Peyer's patch (tissue), 4 donors: ENCODE results near the gene WASL. TPM values are rescaled to one million over a fixed set of nuclear protein-coding genes. Genes with fewer than 3 reads are reported as not detected.
A peak's percentile ranks its signal among the peaks of the same experiment; 100 is the strongest.

Source experiments
- DNase-seq, 3 donors: peaks; one replicate each; pipeline ENCODE4 v3.0.0-alpha.2; 2017 to 2019
- H3K27ac ChIP-seq, 4 donors: fragments of 200-600 bp; sonication (generic); one replicate each; pipeline ENCODE4 v1.5.1; 2016 to 2019
- H3K27me3 ChIP-seq, 2 donors: fragments of 200-600 bp; sonication (generic); one replicate each; pipeline ENCODE4 v1.5.1; 2019
- H3K36me3 ChIP-seq, 3 donors: fragments of 200-600 bp; sonication (generic); one replicate each; pipeline ENCODE4 v1.5.1; 2016 to 2019
- H3K4me1 ChIP-seq, 4 donors: fragments of 200-600 bp; sonication (generic); one replicate each; pipeline ENCODE4 v1.5.1; 2016 to 2019
- H3K4me3 ChIP-seq, 4 donors: fragments of 200-600 bp; sonication (generic); 1 replicate in 3 of 4; 2 replicates in 1 of 4; pipeline ENCODE4 v1.5.1; 2016 to 2019; ENCODE audit warnings: mild to moderate bottlenecking in 1 of 4
- H3K9me3 ChIP-seq, 4 donors: fragments of 200-600 bp; sonication (generic); one replicate each; pipeline ENCODE4 v1.5.1; 2016 to 2019; ENCODE audit warnings: mild to moderate bottlenecking in 1 of 4
- POLR2A ChIP-seq, 2 donors: fragments of 450-650 bp; IDR thresholded peaks; one replicate each; pipeline ENCODE4 v1.5.1; 2017; ENCODE audit warnings: antibody characterized with exemption in 2 of 2, mild to moderate bottlenecking in 2 of 2, moderate library complexity in 2 of 2
- total RNA-seq, 4 donors: library from RNA; depleted of rRNA; stranded (reverse); fragments of >200 nt; gene quantifications; one replicate each; pipeline ENCODE4 v1.1.0, GENCODE V29; 2016
- TF ChIP-seq, protein P1 (sequence below), 6 experiments: fragments of 450-650 bp in 4 of 6; fragments of 200-600 bp in 2 of 6; sonication (generic) in 1 of 6; IDR thresholded peaks; one replicate each; pipeline ENCODE4 v1.5.1; 2017 to 2019; ENCODE audit warnings: antibody characterized with exemption in 6 of 6, mild to moderate bottlenecking in 3 of 6, moderate library complexity in 1 of 6

WASL gene
- total RNA-seq, 4 donors from 2014 or later: 33.8 to 60.2 (median 51.5) TPM

- H3K4me3 ChIP-seq: peak overlapping the region; percentile 73 to 92 (median 80)
- H3K36me3 ChIP-seq: no peaks in the 10 kb centered on the region
- no peak for TF ChIP-seq POLR2A (IDR thresholded peaks at IDR 0.05)
- TF ChIP-seq, protein P1, sequence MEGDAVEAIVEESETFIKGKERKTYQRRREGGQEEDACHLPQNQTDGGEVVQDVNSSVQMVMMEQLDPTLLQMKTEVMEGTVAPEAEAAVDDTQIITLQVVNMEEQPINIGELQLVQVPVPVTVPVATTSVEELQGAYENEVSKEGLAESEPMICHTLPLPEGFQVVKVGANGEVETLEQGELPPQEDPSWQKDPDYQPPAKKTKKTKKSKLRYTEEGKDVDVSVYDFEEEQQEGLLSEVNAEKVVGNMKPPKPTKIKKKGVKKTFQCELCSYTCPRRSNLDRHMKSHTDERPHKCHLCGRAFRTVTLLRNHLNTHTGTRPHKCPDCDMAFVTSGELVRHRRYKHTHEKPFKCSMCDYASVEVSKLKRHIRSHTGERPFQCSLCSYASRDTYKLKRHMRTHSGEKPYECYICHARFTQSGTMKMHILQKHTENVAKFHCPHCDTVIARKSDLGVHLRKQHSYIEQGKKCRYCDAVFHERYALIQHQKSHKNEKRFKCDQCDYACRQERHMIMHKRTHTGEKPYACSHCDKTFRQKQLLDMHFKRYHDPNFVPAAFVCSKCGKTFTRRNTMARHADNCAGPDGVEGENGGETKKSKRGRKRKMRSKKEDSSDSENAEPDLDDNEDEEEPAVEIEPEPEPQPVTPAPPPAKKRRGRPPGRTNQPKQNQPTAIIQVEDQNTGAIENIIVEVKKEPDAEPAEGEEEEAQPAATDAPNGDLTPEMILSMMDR (IDR thresholded peaks at IDR 0.05): peak in 2 of 6 experiments; percentile 13 to 17
- no peaks in the 10 kb centered on the region for H3K27me3 ChIP-seq
- DNase-seq: peak; percentile 44 to 79 (median 71)
- peak overlapping the region; percentile 90 to 99 (median 96) for H3K27ac ChIP-seq
- H3K9me3 ChIP-seq: no peaks in the 10 kb centered on the region
- H3K4me1 ChIP-seq: peaks cover 0 to 43% (median 14%) of the 10 kb centered on the region in 4 donors
These were observed 551 bp downstream of the WASL start for GRCh38 chr7:123748171-123748733.

DNA sequence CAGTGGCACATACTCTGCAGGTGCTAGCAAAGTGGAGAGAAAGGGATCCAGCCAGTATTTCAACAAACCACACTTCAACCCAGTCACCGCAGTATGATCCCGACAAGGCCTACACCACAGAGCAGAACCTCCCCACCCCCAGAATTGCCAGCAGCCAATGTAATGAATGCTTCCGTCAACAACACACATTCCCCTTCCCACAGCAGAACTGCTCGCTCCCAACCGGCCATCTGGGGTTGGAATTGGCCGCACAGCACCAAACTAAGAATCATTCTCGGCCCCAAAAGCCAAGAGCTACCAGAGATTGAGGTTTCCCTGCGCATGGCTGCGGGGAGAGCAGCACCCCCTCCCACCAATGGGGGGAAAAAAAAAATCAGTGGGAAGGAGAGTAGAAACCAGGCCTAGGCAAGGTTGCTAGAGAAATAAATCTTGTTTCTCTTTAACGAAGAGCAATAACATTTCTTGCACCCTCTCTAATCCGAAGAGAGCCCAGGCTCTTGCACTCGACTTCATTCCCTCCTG lies 1.1 kb downstream of the WASL start:
- Histone ChIP-seq H3K27ac (peak overlapping the region; percentile 90 to 99 (median 96)), H3K4me1 (peaks cover 0 to 45% (median 14%) of the 10 kb centered on the region in 4 donors), H3K4me3 (peak overlapping the region; percentile 73 to 92 (median 80)), H3K9me3 (no peaks in the 10 kb centered on the region), H3K27me3 (no peaks in the 10 kb centered on the region), H3K36me3 (no peaks in the 10 kb centered on the region)
- peak; percentile 32 to 64 (median 62) for DNase-seq
- TF ChIP-seq, protein P1 (IDR thresholded peaks at IDR 0.05): no peak
- TF ChIP-seq POLR2A (IDR thresholded peaks at IDR 0.05): peak in 1 of 2 donors; percentile 25

GRCh38 chr7:123746931-123747488 lies 1.8 kb downstream of the WASL start:
- H3K4me1 ChIP-seq: peaks cover 0 to 45% (median 14%) of the 10 kb centered on the region in 4 donors
- peak overlapping the region in 3 of 4 donors; percentile 96 to 99 (median 97) for H3K27ac ChIP-seq
- H3K36me3 ChIP-seq: no peaks in the 10 kb centered on the region
- peak in 1 of 2 donors; percentile 4 for TF ChIP-seq POLR2A (IDR thresholded peaks at IDR 0.05)
- TF ChIP-seq, protein P1 (IDR thresholded peaks at IDR 0.05): peak in 1 of 6 experiments; percentile 1
- H3K4me3 ChIP-seq: peak overlapping the region; percentile 73 to 92 (median 80)
- DNase-seq: no peak
- no peaks in the 10 kb centered on the region for H3K9me3 ChIP-seq
- H3K27me3 ChIP-seq: no peaks in the 10 kb centered on the region

GRCh38 chr7:123746055-123746454 lies 2.7 kb downstream of the WASL start:
- Histone ChIP-seq H3K27me3 (no peaks in the 10 kb centered on the region), H3K36me3 (no peaks in the 10 kb centered on the region), H3K4me1 (peaks cover 0 to 52% (median 14%) of the 10 kb centered on the region in 4 donors), H3K4me3 (peak overlapping the region in 1 of 4 donors; percentile 74), H3K9me3 (no peaks in the 10 kb centered on the region), H3K27ac (no peak overlapping the region)
- no peak for TF ChIP-seq POLR2A (IDR thresholded peaks at IDR 0.05)
- TF ChIP-seq, protein P1 (IDR thresholded peaks at IDR 0.05): no peak
- DNase-seq: no peak

DNA sequence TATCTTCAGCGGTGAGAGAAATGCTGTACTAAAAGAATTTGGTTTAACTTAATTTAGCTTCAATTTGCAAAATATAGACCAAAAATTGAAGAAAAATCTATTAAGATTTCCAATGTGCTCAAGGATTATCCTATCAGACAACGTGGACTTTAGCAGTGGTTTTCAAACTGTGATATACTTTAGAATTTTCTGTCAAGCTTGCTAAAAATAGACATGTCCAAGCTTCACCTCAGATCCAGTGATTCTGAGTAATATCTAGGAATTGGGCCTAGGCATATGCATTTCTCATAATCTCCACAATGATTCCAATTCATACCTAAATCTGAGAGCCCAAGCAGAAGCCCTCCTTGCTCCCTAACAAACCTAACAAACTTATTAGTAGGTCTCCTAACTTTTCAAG lies 3.4 kb downstream of the WASL start:
- Histone ChIP-seq H3K27me3 (no peaks in the 10 kb centered on the region), H3K9me3 (no peaks in the 10 kb centered on the region), H3K27ac (no peak overlapping the region), H3K36me3 (no peaks in the 10 kb centered on the region), H3K4me3 (no peak overlapping the region), H3K4me1 (peaks cover 0 to 55% (median 14%) of the 10 kb centered on the region in 4 donors)
- DNase-seq: no peak
- no peak for TF ChIP-seq POLR2A (IDR thresholded peaks at IDR 0.05)
- TF ChIP-seq, protein P1 (IDR thresholded peaks at IDR 0.05): no peak
